IMR-90 (cell line): Measurements from ENCODE around the gene P4HA2. TPM values are rescaled to one million over a fixed set of nuclear protein-coding genes. Genes with fewer than 3 reads are reported as not detected.

ENCODE experiments used
- ATAC-seq: fragments of 200-7000 bp; cut with Tn5 transposase; 2 replicates; pipeline ENCODE4 v1.9.1; 2020; ENCODE audit warnings: low read depth, mild to moderate bottlenecking, moderate library complexity
- BruUV-seq: library from RNA; stranded (reverse); fragments of 400-500 nt; replicated peaks from 2 replicates; lab custom pipeline; 2021; lab: Mats Ljungman, UMichigan
- CTCF ChIA-PET: fragments of 300-600 bp; formaldehyde crosslinking; extraction: SDS; loops from one replicate; lab custom pipeline; 2021; ENCODE audit warnings: antibody characterized with exemption; lab: Yijun Ruan, JAX
- POLR2A ChIA-PET: fragments of 300-600 bp; sonication (Branson Sonifier 250); formaldehyde crosslinking; loops from one replicate; lab custom pipeline; 2022; ENCODE audit warnings: antibody characterized with exemption; ENCODE audit not compliant: unreplicated experiment; lab: Charles Lee
- DNase-seq: peaks from one replicate; pipeline ENCODE4 v3.0.0; 2013
- H2AFZ ChIP-seq: replicated peaks from 2 replicates; pipeline ENCODE3; 2013; ENCODE audit warnings: low read length, mild to moderate bottlenecking; ENCODE audit not compliant: poor library complexity
- H2AK5ac ChIP-seq: 2 replicates; pipeline ENCODE4 v1.6.1; 2013; ENCODE audit warnings: low read depth, low read length, inconsistent platforms
- H2AK9ac ChIP-seq: replicated peaks from 2 replicates; pipeline ENCODE3; 2013; ENCODE audit warnings: mild to moderate bottlenecking, low read depth, low read length, moderate library complexity; ENCODE audit not compliant: poor library complexity
- H2BK120ac ChIP-seq: 2 replicates; pipeline ENCODE4 v1.6.1; 2013; ENCODE audit warnings: low read depth, low read length, inconsistent platforms
- H2BK15ac ChIP-seq: 3 replicates; pipeline ENCODE4 v1.6.1; 2013; ENCODE audit warnings: low read depth, low read length, inconsistent platforms
- H2BK20ac ChIP-seq: 2 replicates; pipeline ENCODE4 v1.6.1; 2013; ENCODE audit warnings: low read depth, mild to moderate bottlenecking, inconsistent platforms, low read length, moderate library complexity
- H2BK5ac ChIP-seq: 2 replicates; pipeline ENCODE4 v1.6.1; 2013; ENCODE audit warnings: mild to moderate bottlenecking, low read depth, low read length, inconsistent platforms; ENCODE audit not compliant: poor library complexity, severe bottlenecking
- H3K14ac ChIP-seq: replicated peaks from 2 replicates; pipeline ENCODE4 v1.6.1; 2013; ENCODE audit warnings: low read depth, low read length, inconsistent platforms
- H3K18ac ChIP-seq: 2 replicates; pipeline ENCODE4 v1.6.1; 2013; ENCODE audit warnings: low read depth, low read length, control low read depth
- H3K23ac ChIP-seq: 2 replicates; pipeline ENCODE4 v1.6.1; 2013; ENCODE audit warnings: low read depth, low read length, inconsistent platforms
- H3K27ac ChIP-seq: 2 replicates; pipeline ENCODE4 v1.5.1; 2013; ENCODE audit warnings: mild to moderate bottlenecking, control low read depth, low read length; ENCODE audit not compliant: insufficient read depth
- H3K27me3 ChIP-seq: 2 replicates; pipeline ENCODE4 v1.6.1; 2013; ENCODE audit warnings: low read length; ENCODE audit not compliant: control insufficient read depth, insufficient read depth
- H3K36me3 ChIP-seq: 2 replicates; pipeline ENCODE4 v1.6.1; 2013; ENCODE audit warnings: low read length, mixed read lengths; ENCODE audit not compliant: control insufficient read depth, insufficient read depth
- H3K4ac ChIP-seq: 2 replicates; pipeline ENCODE4 v1.6.1; 2013; ENCODE audit warnings: low read depth, low read length, inconsistent platforms
- H3K4me1 ChIP-seq: 2 replicates; pipeline ENCODE4 v1.6.1; 2013; ENCODE audit warnings: low read length, mixed read lengths; ENCODE audit not compliant: control insufficient read depth, insufficient read depth
- H3K4me2 ChIP-seq: 2 replicates; pipeline ENCODE4 v1.6.1; 2013; ENCODE audit warnings: low read depth, mild to moderate bottlenecking, control low read depth, low read length, moderate library complexity
- H3K4me3 ChIP-seq: 2 replicates; pipeline ENCODE4 v1.5.1; 2013; ENCODE audit warnings: low read depth, mild to moderate bottlenecking, control low read depth, low read length, moderate library complexity; ENCODE audit not compliant: insufficient read depth
- H3K56ac ChIP-seq: 2 replicates; pipeline ENCODE4 v1.6.1; 2013; ENCODE audit warnings: low read length, inconsistent platforms; ENCODE audit not compliant: insufficient read depth; ENCODE audit errors: extremely low read depth
- H3K79me1 ChIP-seq, 2 experiments: 2 replicates each; pipeline ENCODE4 v1.6.1; 2013; ENCODE audit warnings: low read length in 2 of 2, inconsistent platforms in 1 of 2, low read depth in 1 of 2
- H3K9ac ChIP-seq: 2 replicates; pipeline ENCODE4 v1.6.1; 2013; ENCODE audit warnings: low read depth, low read length, control low read depth
- H3K9me1 ChIP-seq: 2 replicates; pipeline ENCODE4 v1.6.1; 2013; ENCODE audit warnings: low read length, inconsistent platforms; ENCODE audit not compliant: insufficient read depth
- H3K9me3 ChIP-seq: 2 replicates; pipeline ENCODE4 v1.6.1; 2013; ENCODE audit warnings: low read length; ENCODE audit not compliant: control insufficient read depth, insufficient read depth
- H4K20me1 ChIP-seq: 2 replicates; pipeline ENCODE4 v1.6.1; 2013; ENCODE audit warnings: low read length, inconsistent platforms; ENCODE audit not compliant: insufficient read depth
- H4K5ac ChIP-seq: 2 replicates; pipeline ENCODE4 v1.6.1; 2013; ENCODE audit warnings: mild to moderate bottlenecking, low read depth, low read length, control low read depth
- H4K8ac ChIP-seq, 2 experiments: 2 replicates each; pipeline ENCODE4 v1.6.1; 2013; ENCODE audit warnings: low read depth in 2 of 2, low read length in 2 of 2, control low read depth in 1 of 2, inconsistent platforms in 1 of 2
- H4K91ac ChIP-seq: 2 replicates; pipeline ENCODE4 v1.6.1; 2013; ENCODE audit warnings: low read depth, low read length, inconsistent platforms; ENCODE audit not compliant: insufficient read depth
- BHLHE40 ChIP-seq: fragments of 150-350 bp; IDR thresholded peaks from 2 replicates; pipeline ENCODE4 v1.6.1; 2016; ENCODE audit warnings: mild to moderate bottlenecking, low read depth, low read length
- CEBPB ChIP-seq: IDR thresholded peaks from 2 replicates; pipeline ENCODE4 v1.6.1; 2012; ENCODE audit warnings: low read depth, low read length, improper control_type of control experiment
- CHD1 ChIP-seq: IDR thresholded peaks from 2 replicates; pipeline ENCODE4 v1.6.1; 2012; ENCODE audit warnings: low read depth, low read length, improper control_type of control experiment
- FOS ChIP-seq: fragments of 150-350 bp; IDR thresholded peaks from 2 replicates; pipeline ENCODE4 v1.6.1; 2016; ENCODE audit warnings: low read depth, low read length
- MAFK ChIP-seq: IDR thresholded peaks from 2 replicates; pipeline ENCODE4 v1.6.1; 2012; ENCODE audit warnings: low read depth, low read length, improper control_type of control experiment
- MAZ ChIP-seq: IDR thresholded peaks from 2 replicates; pipeline ENCODE4 v1.6.1; 2012; ENCODE audit warnings: low read depth, mild to moderate bottlenecking, low read length, improper control_type of control experiment, moderate library complexity, borderline replicate concordance
- MXI1 ChIP-seq: IDR thresholded peaks from 2 replicates; pipeline ENCODE4 v1.6.1; 2012; ENCODE audit warnings: low read depth, mild to moderate bottlenecking, low read length, moderate library complexity, borderline replicate concordance
- NFE2L2 ChIP-seq: fragments of 150-350 bp; IDR thresholded peaks from 2 replicates; pipeline ENCODE4 v1.6.1; 2016; ENCODE audit warnings: low read depth, mild to moderate bottlenecking, low read length
- POLR2A ChIP-seq: IDR thresholded peaks from 2 replicates; pipeline ENCODE4 v1.6.1; 2012; ENCODE audit warnings: mild to moderate bottlenecking, low read depth, low read length
- RCOR1 ChIP-seq: IDR thresholded peaks from 2 replicates; pipeline ENCODE4 v1.6.1; 2012; ENCODE audit warnings: mild to moderate bottlenecking, low read length, improper control_type of control experiment; ENCODE audit not compliant: insufficient replicate concordance
- SMC3 ChIP-seq: fragments of 150-350 bp; IDR thresholded peaks from 2 replicates; pipeline ENCODE4 v1.6.1; 2016; ENCODE audit warnings: low read depth, mild to moderate bottlenecking, antibody characterized with exemption, low read length, moderate library complexity
- WGBS, 2 experiments: methylation state at CpG; one replicate each; pipeline versions ENCODE4 v1.1.5 to v1.1.7; 2013; ENCODE audit warnings: missing lambda C conversion rate in 2 of 2; ENCODE audit not compliant: insufficient read length in 1 of 2; ENCODE audit errors: extremely low coverage in 2 of 2; 5-methylcytosine and 5-hydroxymethylcytosine counted together
- dilution Hi-C: fragments of 300-500 bp; cut with HindIII; formaldehyde crosslinking; loops from one replicate; pipeline ENCODE4 v1.14.3; 2018; ENCODE audit warnings: low sequenced_read_pairs; ENCODE audit not compliant: unreplicated experiment
- in situ Hi-C: fragments of 300-500 bp; cut with MboI; formaldehyde crosslinking; loops from 3 replicates; pipeline ENCODE4 v1.14.3; 2019; ENCODE audit warnings: low sequenced_read_pairs, inconsistent platforms, mixed read lengths
- intact Hi-C: fragments of 100-400 bp; cut with micrococcal nuclease; formaldehyde crosslinking; loops from 2 replicates; pipeline ENCODE4 v1.10.0; 2022
- polyA plus RNA-seq, 3 experiments: library from polyadenylated mRNA; depleted of rRNA; stranded (reverse); fragments of >200 nt; gene quantifications; 2 replicates each; pipeline ENCODE4 v1.2.3, GENCODE V29; 2012; ENCODE audit warnings: low replicate concordance in 1 of 3
- total RNA-seq: library from RNA; depleted of rRNA; stranded (reverse); fragments of >200 nt; gene quantifications from 2 replicates; pipeline ENCODE4 v1.2.3, GENCODE V29; 2012
- TF ChIP-seq, protein P1 (sequence below): fragments of 150-350 bp; IDR thresholded peaks from 2 replicates; pipeline ENCODE4 v1.6.1; 2017; ENCODE audit warnings: mild to moderate bottlenecking, antibody characterized with exemption, low read length, low read depth
- TF ChIP-seq, protein P2 (sequence below): conservative IDR thresholded peaks from 2 replicates; pipeline ENCODE4 v1.5.1; 2012; ENCODE audit warnings: mild to moderate bottlenecking, low read depth, low read length, improper control_type of control experiment

Gene P4HA2
- total and polyA plus RNA-seq, 2 of the 4 experiments (the other 2 are of a cell fraction), result 186 to 225 TPM

GRCh38 chr5:132182359-132183040 lies 45.2 kb downstream of the P4HA2 start:
- no TSS peak for BruUV-seq
- CTCF ChIA-PET, result no interaction called here
- no peak overlapping the region for H3K56ac ChIP-seq

More at GRCh38 chr5:132182359-132183040, 45.2 kb downstream of the P4HA2 start:
- Histone ChIP-seq H2BK15ac (no peak overlapping the region), H2BK20ac (no peak overlapping the region), H4K91ac (no peak overlapping the region), H3K27me3 (no peaks in the 10 kb centered on the region), H3K9ac (no peak overlapping the region), H2AK5ac (no peak overlapping the region), H4K8ac (no peak overlapping the region), H3K23ac (no peak overlapping the region), H3K18ac (no peak overlapping the region), H4K5ac (no peak overlapping the region), H2AFZ (no peak overlapping the region), H3K27ac (no peak overlapping the region), H3K79me1 (no peaks in the 10 kb centered on the region), H3K4me1 (peaks cover 2% of the 10 kb centered on the region; the same call in 1 of the 2 replicates), H3K4me3 (no peak overlapping the region), H2AK9ac (no peak overlapping the region), H4K20me1 (no peaks in the 10 kb centered on the region), H3K4ac (no peak overlapping the region), H3K14ac (no peak overlapping the region), H3K9me3 (no peaks in the 10 kb centered on the region), H3K36me3 (no peaks in the 10 kb centered on the region), H2BK120ac (no peak overlapping the region), H3K4me2 (no peak overlapping the region), H2BK5ac (no peak overlapping the region), H3K9me1 (0 out of 2 replicates have a peak, but pooled peaks cover 3% of the 10 kb centered on the region)
- dilution Hi-C loops (no loop called here), intact Hi-C loops (loop anchor here (5.0 kb wide), 2 partner anchors 185 to 205 kb away; partner anchors contain the start of gene SLC22A5), in situ Hi-C loops (loop anchor here (5.0 kb wide), 1 partner anchor 115 kb away; no protein-coding TSS in a partner anchor)
- DNase-seq, result no peak
- POLR2A ChIA-PET, result no interaction called here
- WGBS, 2 experiments, result 90% methylated on average over 4 of the region's 13 CpGs; no CpG with 5 or more reads in 1 of the 2 experiments
- ATAC-seq, result no peak
- TF ChIP-seq RCOR1 (no peak), FOS (no peak), MAZ (no peak), NFE2L2 (no peak), MXI1 (no peak), POLR2A (no peak), SMC3 (no peak), CEBPB (no peak), MAFK (no peak), BHLHE40 (no peak), CHD1 (no peak)
- TF ChIP-seq, protein P1, sequence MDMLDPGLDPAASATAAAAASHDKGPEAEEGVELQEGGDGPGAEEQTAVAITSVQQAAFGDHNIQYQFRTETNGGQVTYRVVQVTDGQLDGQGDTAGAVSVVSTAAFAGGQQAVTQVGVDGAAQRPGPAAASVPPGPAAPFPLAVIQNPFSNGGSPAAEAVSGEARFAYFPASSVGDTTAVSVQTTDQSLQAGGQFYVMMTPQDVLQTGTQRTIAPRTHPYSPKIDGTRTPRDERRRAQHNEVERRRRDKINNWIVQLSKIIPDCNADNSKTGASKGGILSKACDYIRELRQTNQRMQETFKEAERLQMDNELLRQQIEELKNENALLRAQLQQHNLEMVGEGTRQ, result no peak
- TF ChIP-seq, protein P2, sequence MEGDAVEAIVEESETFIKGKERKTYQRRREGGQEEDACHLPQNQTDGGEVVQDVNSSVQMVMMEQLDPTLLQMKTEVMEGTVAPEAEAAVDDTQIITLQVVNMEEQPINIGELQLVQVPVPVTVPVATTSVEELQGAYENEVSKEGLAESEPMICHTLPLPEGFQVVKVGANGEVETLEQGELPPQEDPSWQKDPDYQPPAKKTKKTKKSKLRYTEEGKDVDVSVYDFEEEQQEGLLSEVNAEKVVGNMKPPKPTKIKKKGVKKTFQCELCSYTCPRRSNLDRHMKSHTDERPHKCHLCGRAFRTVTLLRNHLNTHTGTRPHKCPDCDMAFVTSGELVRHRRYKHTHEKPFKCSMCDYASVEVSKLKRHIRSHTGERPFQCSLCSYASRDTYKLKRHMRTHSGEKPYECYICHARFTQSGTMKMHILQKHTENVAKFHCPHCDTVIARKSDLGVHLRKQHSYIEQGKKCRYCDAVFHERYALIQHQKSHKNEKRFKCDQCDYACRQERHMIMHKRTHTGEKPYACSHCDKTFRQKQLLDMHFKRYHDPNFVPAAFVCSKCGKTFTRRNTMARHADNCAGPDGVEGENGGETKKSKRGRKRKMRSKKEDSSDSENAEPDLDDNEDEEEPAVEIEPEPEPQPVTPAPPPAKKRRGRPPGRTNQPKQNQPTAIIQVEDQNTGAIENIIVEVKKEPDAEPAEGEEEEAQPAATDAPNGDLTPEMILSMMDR, result no peak
